Mononuclear cell (primary cell): ENCODE data around the gene NIF3L1. TPM values are rescaled to one million over a fixed set of nuclear protein-coding genes. Genes with fewer than 3 reads are reported as not detected.

Source experiments
- H3K27me3 ChIP-seq: 2 replicates; pipeline ENCODE4 v1.6.0; 2011; ENCODE audit warnings: low read length, control low read depth; ENCODE audit not compliant: insufficient read depth
- H3K4me1 ChIP-seq: 2 replicates; pipeline ENCODE4 v1.5.1; 2011; ENCODE audit warnings: mild to moderate bottlenecking, low read length, control low read depth; ENCODE audit not compliant: insufficient read depth
- H3K4me3 ChIP-seq: 2 replicates; pipeline ENCODE4 v1.5.1; 2011; ENCODE audit warnings: mild to moderate bottlenecking, low read length, moderate library complexity
- H3K9me3 ChIP-seq: 2 replicates; pipeline ENCODE4 v1.5.1; 2011; ENCODE audit warnings: low read depth, mild to moderate bottlenecking, control low read depth, low read length
- total RNA-seq: library from RNA; depleted of rRNA; stranded (reverse); fragments of >200 nt; gene quantifications from one replicate; pipeline ENCODE4 v1.2.3, GENCODE V29; 2012

NIF3L1 gene, protein sequence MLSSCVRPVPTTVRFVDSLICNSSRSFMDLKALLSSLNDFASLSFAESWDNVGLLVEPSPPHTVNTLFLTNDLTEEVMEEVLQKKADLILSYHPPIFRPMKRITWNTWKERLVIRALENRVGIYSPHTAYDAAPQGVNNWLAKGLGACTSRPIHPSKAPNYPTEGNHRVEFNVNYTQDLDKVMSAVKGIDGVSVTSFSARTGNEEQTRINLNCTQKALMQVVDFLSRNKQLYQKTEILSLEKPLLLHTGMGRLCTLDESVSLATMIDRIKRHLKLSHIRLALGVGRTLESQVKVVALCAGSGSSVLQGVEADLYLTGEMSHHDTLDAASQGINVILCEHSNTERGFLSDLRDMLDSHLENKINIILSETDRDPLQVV
- 8.5 TPM for total RNA-seq

DNA sequence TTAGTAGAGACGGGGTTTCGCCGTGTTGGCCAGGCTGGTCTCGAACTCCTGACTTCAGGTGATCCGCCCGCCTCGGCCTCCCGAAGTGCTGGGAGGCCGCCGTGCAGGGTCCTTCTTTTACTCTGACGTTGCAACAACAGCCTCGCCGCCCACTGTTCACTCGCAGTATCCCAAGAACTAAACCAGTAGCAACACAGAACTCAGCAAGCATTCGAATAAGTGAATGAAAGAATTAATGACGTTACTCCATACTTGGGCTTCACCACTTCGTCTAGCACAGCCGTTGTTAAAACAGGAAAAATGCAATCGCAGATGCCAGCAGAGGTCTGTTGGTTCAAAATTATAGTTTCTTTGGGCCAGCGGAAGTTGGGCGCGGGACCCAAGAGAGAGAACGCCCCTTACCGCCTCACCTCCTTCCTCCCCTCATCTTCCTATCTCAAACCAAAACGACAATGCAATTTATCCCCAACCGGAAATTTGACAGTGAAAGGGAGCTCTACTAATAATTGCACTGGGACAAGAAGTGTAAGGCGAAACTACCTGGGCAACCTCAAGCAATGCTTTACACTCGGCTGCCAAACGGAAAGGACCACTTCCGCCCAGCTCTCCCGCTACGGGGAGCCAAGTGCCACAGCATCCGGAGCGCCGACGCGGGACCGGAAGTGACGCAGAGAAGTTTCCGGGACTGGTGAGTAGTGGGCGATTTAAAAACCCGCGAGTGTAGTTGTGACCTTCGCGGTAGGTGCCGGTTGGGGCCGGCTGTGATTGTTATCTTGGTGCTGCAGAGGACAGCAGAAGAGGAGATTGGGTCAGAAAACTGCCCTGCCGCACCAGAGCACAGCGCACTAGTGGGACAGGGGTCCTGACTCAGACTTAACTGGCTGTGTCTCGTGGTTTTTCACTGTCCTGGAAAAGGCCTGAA is at the start of gene NIF3L1, which contains the start of gene PPIL3:
Gene NIF3L1, plus strand, starts transcription at position 668 of the 922 bp plus-strand sequence. CDS start 2,573 bp downstream, outside the sequence.
Gene PPIL3, minus strand, starts transcription at position 374 of the 922 bp plus-strand sequence. CDS start 1,462 bp downstream, outside the sequence.
- peaks cover 30% of the 10 kb centered on the region for H3K4me1 ChIP-seq
- H3K27me3 ChIP-seq: no peaks in the 10 kb centered on the region
- peak within 1 kb of the TSS; percentile 89 for H3K4me3 ChIP-seq
- H3K9me3 ChIP-seq: no peaks in the 10 kb centered on the region

DNA sequence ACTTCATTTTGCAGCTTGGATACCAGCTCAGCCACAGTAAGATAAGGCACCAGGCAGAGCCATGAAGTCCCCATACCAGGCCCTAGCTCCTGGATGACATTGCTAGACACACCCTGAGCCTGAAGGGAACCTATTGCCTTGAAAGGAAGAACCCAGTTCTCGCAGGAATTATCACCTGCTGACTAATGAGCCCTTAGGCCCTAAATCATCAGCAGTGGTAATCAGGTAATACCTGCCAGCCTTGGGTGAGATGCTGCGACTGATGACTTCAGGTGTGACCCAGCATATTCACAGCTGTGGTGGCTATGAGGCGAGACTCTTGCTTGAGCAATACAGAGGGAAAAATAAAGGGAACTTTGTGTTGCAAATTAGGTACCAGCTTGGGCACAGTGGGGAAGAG is 49.7 kb upstream of the NIF3L1 start:
- H3K27me3 ChIP-seq: no peaks in the 10 kb centered on the region
- no peaks in the 10 kb centered on the region for H3K4me1 ChIP-seq
- H3K4me3 ChIP-seq: no peak overlapping the region
- peaks cover 9% of the 10 kb centered on the region for H3K9me3 ChIP-seq

DNA sequence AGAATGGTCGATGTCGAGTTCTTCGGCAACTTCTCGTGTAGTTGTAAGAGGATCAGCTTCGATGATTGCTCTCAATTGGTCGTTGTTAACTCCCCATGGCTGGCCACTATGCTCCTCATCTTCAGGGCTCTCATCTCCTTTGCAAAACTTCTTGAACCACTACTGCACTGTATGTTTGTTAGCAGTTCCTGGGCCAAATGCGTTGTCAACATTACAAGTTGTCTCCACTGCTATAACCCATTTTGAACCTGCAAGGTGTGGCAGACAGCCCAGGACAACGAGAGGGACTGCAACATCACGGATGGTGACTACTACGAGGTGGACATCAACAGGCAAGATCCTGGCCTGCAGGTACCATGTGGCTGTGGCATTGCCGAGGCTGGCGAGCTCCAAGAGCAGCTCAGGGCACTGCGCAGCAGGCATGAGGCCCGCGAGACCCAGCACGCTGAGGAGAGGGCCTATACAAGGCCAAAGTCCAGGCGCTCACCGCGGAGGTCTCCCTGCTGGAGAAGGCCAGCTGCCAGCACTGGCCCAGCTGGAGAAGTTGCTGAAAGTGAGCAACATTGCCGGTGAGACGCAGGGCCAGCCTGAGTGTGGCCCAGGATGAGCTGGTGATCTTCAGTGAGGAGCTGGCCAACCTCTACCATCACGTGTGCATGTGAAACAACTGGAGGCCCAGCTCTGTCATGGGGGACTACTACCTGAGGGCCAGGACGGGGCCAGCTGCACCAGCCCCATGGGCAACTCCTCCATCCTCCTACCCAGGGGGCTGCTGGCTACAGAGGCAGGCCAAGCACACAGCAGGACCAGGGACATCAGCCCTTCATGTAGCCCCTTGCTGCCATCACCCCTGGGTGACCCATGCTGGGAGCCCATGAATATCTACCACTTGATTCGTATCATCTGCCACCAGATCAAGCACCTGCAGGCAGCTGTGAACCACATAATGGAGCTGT is 44.9 kb upstream of the NIF3L1 start:
- H3K27me3 ChIP-seq: no peaks in the 10 kb centered on the region
- no peaks in the 10 kb centered on the region for H3K9me3 ChIP-seq
- H3K4me1 ChIP-seq: no peaks in the 10 kb centered on the region
- H3K4me3 ChIP-seq: no peak overlapping the region

DNA sequence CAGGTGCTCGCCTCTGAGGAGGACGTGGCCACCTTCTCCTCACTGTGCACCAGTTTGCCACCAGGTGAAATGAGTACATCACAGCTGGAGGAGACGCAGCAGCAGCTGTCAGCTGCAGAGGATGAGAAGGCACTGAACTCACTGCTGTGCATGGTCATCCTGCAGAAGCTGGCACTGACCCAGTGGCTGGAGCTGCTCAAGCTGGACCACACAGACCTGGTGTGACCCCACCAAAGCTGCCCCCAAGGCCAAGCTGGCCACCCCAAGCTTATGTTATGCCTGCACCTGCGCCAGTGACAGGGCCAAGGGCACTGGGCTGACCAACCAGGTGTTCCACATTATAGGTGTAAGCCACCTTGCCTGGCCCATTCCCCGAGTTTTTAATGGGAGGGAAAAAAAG is 44.0 kb upstream of the NIF3L1 start:
- H3K4me3 ChIP-seq: no peak overlapping the region
- no peaks in the 10 kb centered on the region for H3K27me3 ChIP-seq
- H3K9me3 ChIP-seq: no peaks in the 10 kb centered on the region
- H3K4me1 ChIP-seq: no peaks in the 10 kb centered on the region

DNA sequence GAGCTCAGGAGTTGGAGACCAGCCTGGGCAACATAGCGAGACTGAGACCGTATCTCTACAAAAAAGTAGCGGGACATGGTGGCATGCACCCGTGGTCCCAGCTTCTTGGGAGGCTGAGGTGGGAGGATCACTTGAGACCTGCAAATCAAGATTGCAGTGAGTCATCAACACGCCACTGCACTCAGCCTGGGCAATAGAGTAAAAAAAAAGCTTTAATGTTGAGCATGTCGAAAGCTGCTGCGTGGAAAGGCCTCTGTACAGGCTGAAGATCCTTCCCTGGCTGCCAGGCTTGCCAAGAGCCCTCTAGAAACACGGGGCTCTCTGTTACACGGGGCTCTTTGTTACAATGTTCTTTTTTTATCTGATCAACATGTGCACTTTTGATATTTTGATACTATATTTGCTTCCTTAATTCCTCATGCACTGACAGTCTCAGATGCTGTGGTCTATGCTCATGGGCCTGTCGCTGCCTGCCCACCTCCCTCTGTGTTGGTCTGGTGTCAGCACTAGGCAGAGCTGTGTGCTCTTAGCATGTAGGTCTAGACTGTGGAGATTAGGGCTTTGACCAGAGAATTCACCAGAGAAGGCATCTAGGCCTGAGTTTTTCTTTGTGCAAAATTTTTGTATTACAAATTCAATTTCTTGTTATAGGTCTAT is 43.4 kb upstream of the NIF3L1 start:
- no peaks in the 10 kb centered on the region for H3K27me3 ChIP-seq
- H3K4me1 ChIP-seq: no peaks in the 10 kb centered on the region
- no peak overlapping the region for H3K4me3 ChIP-seq
- no peaks in the 10 kb centered on the region for H3K9me3 ChIP-seq

DNA sequence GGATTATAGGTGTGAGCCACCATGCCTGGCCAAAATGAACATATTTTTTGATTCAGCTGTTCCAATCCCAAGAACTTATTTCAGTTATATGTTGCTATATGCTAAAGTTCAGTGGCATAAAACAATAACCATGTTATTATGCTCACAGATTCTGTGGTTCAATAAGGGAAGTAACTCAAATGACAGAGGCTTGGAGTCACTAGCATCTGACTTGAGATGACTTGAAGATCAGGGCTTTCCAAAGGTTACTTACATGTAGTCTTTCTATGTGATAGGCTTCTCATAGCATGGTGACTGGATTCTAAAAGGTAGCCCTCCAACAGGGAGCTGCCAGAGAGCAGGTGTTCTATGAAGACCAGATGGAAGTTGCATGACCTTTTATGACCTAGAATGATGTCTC is 41.9 kb upstream of the NIF3L1 start:
- no peaks in the 10 kb centered on the region for H3K9me3 ChIP-seq
- no peak overlapping the region for H3K4me3 ChIP-seq
- no peaks in the 10 kb centered on the region for H3K4me1 ChIP-seq
- H3K27me3 ChIP-seq: no peaks in the 10 kb centered on the region

DNA sequence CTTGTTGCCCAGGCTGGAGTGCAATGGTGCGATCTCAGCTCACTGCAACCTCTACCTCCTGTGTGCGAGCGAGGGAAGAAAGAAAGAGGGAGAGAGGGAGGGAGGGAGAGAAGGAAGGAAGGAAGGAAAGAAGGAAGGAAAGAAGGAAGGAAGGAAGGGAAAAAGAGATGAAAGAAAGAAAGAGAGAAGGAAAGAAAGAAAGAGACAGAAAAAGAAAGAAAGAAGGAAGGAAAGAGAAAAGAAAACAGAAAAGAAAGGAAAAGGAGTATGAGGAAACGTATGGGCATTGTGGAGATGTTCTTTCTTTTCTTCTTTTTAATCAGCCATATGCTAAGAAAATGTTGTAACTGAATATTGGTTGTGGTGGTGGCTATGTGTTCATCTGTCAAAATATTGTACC is 41.2 kb upstream of the NIF3L1 start:
- Histone ChIP-seq H3K4me3 (no peak overlapping the region), H3K9me3 (no peaks in the 10 kb centered on the region), H3K4me1 (no peaks in the 10 kb centered on the region)

DNA sequence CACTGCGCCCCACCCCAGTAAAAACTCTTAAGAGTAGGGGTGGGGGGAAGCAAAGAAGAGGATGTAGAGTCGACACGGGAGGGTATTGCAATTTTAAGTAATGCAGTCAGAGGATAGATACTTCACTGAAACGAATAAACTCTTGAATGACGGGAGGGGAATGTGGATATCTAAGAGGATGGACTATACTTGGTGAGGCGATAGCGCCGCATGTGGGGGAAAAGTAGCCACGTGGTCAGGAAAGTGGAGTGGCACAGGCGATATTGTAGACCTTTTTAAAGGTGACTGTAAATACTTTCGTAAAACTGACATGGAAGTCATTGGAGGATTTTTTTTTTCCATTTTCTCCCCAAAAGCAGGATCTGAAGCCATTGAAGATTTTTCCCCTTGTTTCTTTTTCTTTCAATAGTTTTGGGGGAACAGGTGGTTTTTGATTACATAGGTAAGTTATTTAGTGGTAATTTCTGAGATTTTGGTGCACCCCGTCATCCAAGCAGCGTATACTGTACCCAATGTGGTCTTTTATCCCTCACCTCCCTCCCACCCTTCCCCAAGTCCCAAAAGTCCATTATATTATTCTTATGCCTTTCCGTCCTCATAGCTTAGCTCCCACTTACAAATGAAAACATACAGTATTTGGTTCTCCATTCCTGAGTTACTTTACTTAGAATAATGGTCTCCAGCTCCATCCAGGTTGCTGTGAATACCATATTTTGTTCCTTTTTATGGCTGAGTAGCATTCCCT is 38.5 kb upstream of the NIF3L1 start:
- H3K27me3 ChIP-seq: no peaks in the 10 kb centered on the region
- no peaks in the 10 kb centered on the region for H3K4me1 ChIP-seq
- no peaks in the 10 kb centered on the region for H3K9me3 ChIP-seq
- no peak overlapping the region for H3K4me3 ChIP-seq

More for the DNA sequence above, 41.2 kb upstream of the NIF3L1 start:
- no peaks in the 10 kb centered on the region for H3K27me3 ChIP-seq

DNA sequence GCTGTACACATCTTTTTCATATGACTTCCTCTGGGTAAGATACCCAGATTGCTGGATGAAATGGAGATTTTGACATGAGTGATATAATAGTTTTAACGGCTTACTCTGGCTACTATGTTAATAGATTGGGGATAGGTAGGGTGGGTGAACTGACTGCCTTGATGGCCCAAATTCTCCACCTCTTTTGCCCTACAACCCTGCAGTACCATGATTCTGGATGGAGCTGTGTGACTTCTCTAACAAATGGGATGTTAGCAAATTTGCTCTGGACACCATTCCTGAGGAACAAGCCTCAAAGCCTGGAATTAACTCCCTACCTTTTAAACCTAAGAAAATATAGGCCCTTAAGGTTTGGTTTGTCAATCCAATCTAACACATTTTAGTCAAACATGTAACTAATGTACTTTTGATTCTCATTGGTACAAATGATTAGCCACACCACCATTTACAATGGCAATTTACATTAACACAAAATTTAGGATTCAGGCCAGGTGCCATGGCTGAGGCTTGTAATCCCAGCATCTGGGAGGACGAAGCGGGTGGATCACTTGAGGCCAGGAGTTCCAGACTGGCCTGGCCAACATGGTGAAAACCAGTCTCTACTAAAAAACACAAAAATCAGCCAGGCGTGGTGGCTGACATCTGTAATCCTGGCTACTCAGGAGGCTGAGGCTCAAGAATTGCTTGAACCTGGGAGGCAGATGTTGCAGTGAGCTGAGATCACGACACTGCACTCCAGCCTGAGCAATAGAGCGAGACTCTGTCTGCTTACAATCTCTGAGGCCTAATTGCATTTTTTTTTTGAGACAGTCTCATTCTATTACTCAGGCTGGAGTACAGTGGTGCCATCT is 37.5 kb upstream of the NIF3L1 start:
- Histone ChIP-seq H3K4me1 (no peaks in the 10 kb centered on the region), H3K9me3 (no peaks in the 10 kb centered on the region), H3K27me3 (no peaks in the 10 kb centered on the region), H3K4me3 (no peak overlapping the region)

DNA sequence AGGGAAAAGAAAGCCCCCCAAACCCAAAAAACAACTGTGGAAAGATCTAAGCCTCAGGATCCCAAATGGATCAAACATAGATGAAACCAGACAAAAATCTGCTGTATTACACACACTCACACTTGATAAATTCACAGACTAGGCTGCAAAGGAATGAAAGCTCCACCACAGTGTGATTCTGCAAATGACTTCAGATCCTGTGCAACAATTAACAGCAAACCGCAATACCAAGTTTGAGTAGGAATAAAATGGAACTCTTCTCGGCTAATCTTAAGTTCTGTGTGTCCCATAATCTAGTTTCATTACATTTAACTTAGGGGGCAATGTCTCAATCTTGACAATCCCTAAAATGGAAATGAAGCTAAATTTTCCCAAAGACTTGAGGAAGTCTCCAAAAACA is 36.6 kb upstream of the NIF3L1 start:
- Histone ChIP-seq H3K4me3 (no peak overlapping the region), H3K4me1 (no peaks in the 10 kb centered on the region), H3K9me3 (no peaks in the 10 kb centered on the region), H3K27me3 (no peaks in the 10 kb centered on the region)

DNA sequence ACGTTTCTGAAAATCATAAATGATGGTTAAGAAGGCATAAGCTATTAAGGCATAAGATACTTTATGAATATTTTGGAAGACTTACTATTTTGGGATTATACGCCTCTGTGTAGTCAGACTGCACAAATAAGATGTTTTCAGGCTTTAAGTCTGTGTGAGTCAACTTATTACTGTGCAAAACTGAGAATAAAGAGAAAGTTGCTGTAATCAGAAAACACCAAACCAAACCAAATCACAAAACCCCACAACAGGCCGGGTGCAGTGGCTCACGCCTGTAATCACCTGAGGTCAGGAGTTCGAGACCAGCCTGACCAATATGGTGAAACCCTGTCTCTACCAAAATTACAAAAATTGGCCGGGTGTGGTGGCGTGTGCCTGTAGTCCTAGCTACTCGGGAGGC is 32.4 kb upstream of the NIF3L1 start:
- H3K27me3 ChIP-seq: no peaks in the 10 kb centered on the region
- no peak overlapping the region for H3K4me3 ChIP-seq
- H3K4me1 ChIP-seq: peaks cover 24% of the 10 kb centered on the region
- H3K9me3 ChIP-seq: no peaks in the 10 kb centered on the region

DNA sequence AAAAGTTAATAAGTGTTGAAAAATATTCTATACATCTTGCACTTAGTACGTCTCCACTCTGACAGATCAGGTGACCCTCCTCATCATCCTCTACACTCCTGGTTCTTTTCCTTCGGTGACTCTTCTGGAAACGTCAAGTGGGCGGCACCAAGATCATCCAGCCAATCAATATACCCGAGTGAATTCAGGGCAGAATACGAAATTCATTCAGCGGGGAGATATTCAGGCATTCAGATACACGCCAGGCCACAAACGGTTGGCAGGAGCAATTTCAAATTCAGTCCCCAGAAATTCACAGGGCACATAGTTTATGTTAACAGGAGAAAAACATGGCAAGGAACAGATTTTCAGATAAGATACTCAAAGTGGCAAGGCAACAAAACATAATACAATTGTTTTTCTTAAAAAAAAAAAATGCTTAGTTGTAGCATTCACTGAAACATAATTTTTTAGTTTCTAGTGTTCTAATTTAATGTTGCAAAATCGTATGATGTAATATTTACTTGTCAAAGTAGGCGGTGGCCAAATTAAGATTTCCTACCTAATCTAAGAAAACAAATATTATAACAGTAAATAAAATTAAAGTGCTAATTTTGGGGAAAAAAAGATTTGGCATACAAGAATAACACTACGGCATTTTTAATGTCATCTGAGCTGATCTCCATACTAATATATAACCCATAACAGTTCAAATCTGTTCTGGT is 28.9 kb upstream of the NIF3L1 start:
- H3K9me3 ChIP-seq: no peaks in the 10 kb centered on the region
- no peak overlapping the region for H3K4me3 ChIP-seq
- peaks cover 33% of the 10 kb centered on the region for H3K4me1 ChIP-seq
- H3K27me3 ChIP-seq: no peaks in the 10 kb centered on the region
